CD14-positive monocyte (primary cell): ENCODE measurements around the gene CARMIL1. TPM values are rescaled to one million over a fixed set of nuclear protein-coding genes. Genes with fewer than 3 reads are reported as not detected.

Experiments
- DNase-seq, 3 donors: peaks; one replicate each; pipeline ENCODE4 v3.0.0-alpha.2; 2011 to 2022
- H2AFZ ChIP-seq: 2 replicates; pipeline ENCODE4 v1.6.0; 2012; ENCODE audit warnings: mild to moderate bottlenecking, low read depth, low read length, inconsistent platforms; ENCODE audit not compliant: insufficient read depth, poor library complexity, severe bottlenecking
- H3K27ac ChIP-seq, 2 donors: 1 replicate in 1 of 2; 2 replicates in 1 of 2; pipeline ENCODE4 v1.5.1; 2012 to 2013; ENCODE audit warnings: low read length in 2 of 2, control low read depth in 1 of 2, inconsistent platforms in 1 of 2, low read depth in 1 of 2, mild to moderate bottlenecking in 1 of 2
- H3K27me3 ChIP-seq, 2 donors: one replicate each; pipeline versions ENCODE4 v1.6.0 to v1.6.1; 2011 to 2013; ENCODE audit warnings: low read length in 2 of 2; ENCODE audit not compliant: control insufficient read depth in 2 of 2, insufficient read depth in 2 of 2
- H3K36me3 ChIP-seq, 2 donors: replicated peaks in 1 of 2; 1 replicate in 1 of 2; 2 replicates in 1 of 2; pipeline versions ENCODE4 v1.5.1 to v1.6.1; 2012 to 2013; ENCODE audit warnings: low read length in 2 of 2, control low read depth in 1 of 2, inconsistent platforms in 1 of 2, mild to moderate bottlenecking in 1 of 2; ENCODE audit not compliant: insufficient read depth in 2 of 2, control insufficient read depth in 1 of 2
- H3K4me1 ChIP-seq, 2 donors: 1 replicate in 1 of 2; 2 replicates in 1 of 2; pipeline versions ENCODE4 v1.5.1 to v1.6.1; 2012 to 2013; ENCODE audit warnings: low read length in 2 of 2, control low read depth in 1 of 2, inconsistent platforms in 1 of 2, mild to moderate bottlenecking in 1 of 2, moderate library complexity in 1 of 2; ENCODE audit not compliant: insufficient read depth in 2 of 2, control insufficient read depth in 1 of 2
- H3K4me2 ChIP-seq: replicated peaks from 2 replicates; pipeline ENCODE3; 2012; ENCODE audit warnings: low read length, moderate library complexity, mild to moderate bottlenecking; ENCODE audit not compliant: poor library complexity, severe bottlenecking; ENCODE audit errors: extremely low read depth
- H3K4me3 ChIP-seq, 3 experiments: fragments of 200-600 bp in 1 of 3; sonication (generic) in 1 of 3; replicated peaks in 1 of 3; 1 replicate in 2 of 3; 2 replicates in 1 of 3; pipeline ENCODE4 v1.5.1; 2011 to 2013; ENCODE audit warnings: low read length in 3 of 3, mild to moderate bottlenecking in 3 of 3, control low read depth in 2 of 3, low read depth in 2 of 3, inconsistent platforms in 1 of 3, moderate library complexity in 1 of 3
- H3K79me2 ChIP-seq: 2 replicates; pipeline ENCODE4 v1.6.0; 2012; ENCODE audit warnings: mild to moderate bottlenecking, control low read depth, inconsistent platforms, low read length, moderate library complexity; ENCODE audit not compliant: insufficient read depth
- H3K9ac ChIP-seq: 2 replicates; pipeline ENCODE4 v1.6.0; 2017; ENCODE audit warnings: low read length, mild to moderate bottlenecking; ENCODE audit not compliant: insufficient read depth, poor library complexity, severe bottlenecking
- H3K9me3 ChIP-seq, 2 donors: replicated peaks in 1 of 2; 1 replicate in 1 of 2; 2 replicates in 1 of 2; pipeline versions ENCODE4 v1.5.1 to v1.6.1; 2012 to 2013; ENCODE audit warnings: low read length in 2 of 2, control low read depth in 1 of 2; ENCODE audit not compliant: control insufficient read depth in 1 of 2, insufficient read depth in 1 of 2
- H4K20me1 ChIP-seq: 2 replicates; pipeline ENCODE4 v1.6.0; 2012; ENCODE audit warnings: mild to moderate bottlenecking, low read length, control low read depth, moderate library complexity; ENCODE audit not compliant: insufficient read depth
- H3K27ac Mint-ChIP-seq, 7 donors: one replicate each; pipeline ENCODE4 v1.8.0; 2020; ENCODE audit warnings: mild to moderate bottlenecking in 7 of 7, mixed read lengths in 7 of 7, moderate library complexity in 6 of 7, inconsistent platforms in 2 of 7
- H3K27me3 Mint-ChIP-seq, 3 donors: one replicate each; pipeline ENCODE4 v1.8.0; 2021 to 2022; ENCODE audit warnings: low read depth in 3 of 3, mild to moderate bottlenecking in 3 of 3, mixed read lengths in 3 of 3, moderate library complexity in 3 of 3, inconsistent platforms in 1 of 3
- H3K36me3 Mint-ChIP-seq, 2 donors: one replicate each; pipeline ENCODE4 v1.8.0; 2020; ENCODE audit warnings: mixed read lengths in 2 of 2, inconsistent platforms in 1 of 2, mild to moderate bottlenecking in 1 of 2
- H3K4me1 Mint-ChIP-seq: one replicate; pipeline ENCODE4 v1.8.0; 2020; ENCODE audit warnings: mild to moderate bottlenecking, mixed read lengths
- H3K4me3 Mint-ChIP-seq, 2 donors: one replicate each; pipeline ENCODE4 v1.8.0; 2020; ENCODE audit warnings: mild to moderate bottlenecking in 2 of 2, mixed read lengths in 2 of 2, moderate library complexity in 1 of 2
- H3K9me3 Mint-ChIP-seq, 7 donors: one replicate each; pipeline ENCODE4 v1.8.0; 2020 to 2022; ENCODE audit warnings: mixed read lengths in 7 of 7, mild to moderate bottlenecking in 6 of 7, moderate library complexity in 6 of 7, inconsistent platforms in 2 of 7
- CTCF ChIP-seq: fragments of 200-600 bp; IDR thresholded peaks from one replicate; pipeline ENCODE4 v1.8.0; 2022; ENCODE audit warnings: antibody characterized with exemption, mild to moderate bottlenecking
- WGBS: methylation state at CpG from one replicate; pipeline ENCODE4 v1.1.5; 2013; ENCODE audit warnings: missing lambda C conversion rate; ENCODE audit not compliant: insufficient coverage; 5-methylcytosine and 5-hydroxymethylcytosine counted together
- intact Hi-C, 2 donors: fragments of 100-400 bp; cut with micrococcal nuclease; formaldehyde crosslinking; loops; one replicate each; pipeline versions ENCODE4 v1.15.0 to v1.15.1; 2023
- polyA plus RNA-seq, 3 donors: library from polyadenylated mRNA; depleted of rRNA in 1 of 3; unstranded in 2 of 3; stranded (reverse) in 1 of 3; fragments of 300-500 nt in 2 of 3; fragments of >200 nt in 1 of 3; fragmentation: Illumina TruSeq in 2 of 3; gene quantifications; 1 replicate in 2 of 3; 2 replicates in 1 of 3; pipeline ENCODE4 v1.2.3, GENCODE V29; 2012 to 2021

The CARMIL1 gene
- polyA plus RNA-seq, 3 donors: 0.30 to 0.49 (median 0.41) TPM

- Histone ChIP-seq H3K9ac (no peak overlapping the region), H3K27ac (no peak overlapping the region), H4K20me1 (no peaks in the 10 kb centered on the region), H2AFZ (no peak overlapping the region), H3K36me3 (no peaks in the 10 kb centered on the region), H3K9me3 (no peaks in the 10 kb centered on the region), H3K27me3 (no peaks in the 10 kb centered on the region), H3K4me3 (no peak overlapping the region), H3K4me2 (no peak overlapping the region), H3K79me2 (no peaks in the 10 kb centered on the region), H3K4me1 (no peaks in the 10 kb centered on the region)
- 100% methylated on average over 1 of the region's 3 CpGs for WGBS
- H3K4me3 Mint-ChIP-seq: no peak overlapping the region
- no peaks in the 10 kb centered on the region for H3K36me3 Mint-ChIP-seq
- no peak overlapping the region for H3K27ac Mint-ChIP-seq
- H3K27me3 Mint-ChIP-seq: no peaks in the 10 kb centered on the region
- no peak for TF ChIP-seq CTCF
- no peaks in the 10 kb centered on the region for H3K4me1 Mint-ChIP-seq
- no peak for DNase-seq
- intact Hi-C loops: no loop called here
- H3K9me3 Mint-ChIP-seq: peaks cover 0 to 6% (median 2%) of the 10 kb centered on the region in 7 donors
These were observed 307.8 kb downstream of the CARMIL1 start for GRCh38 chr6:25586927-25587326.

- Histone ChIP-seq H3K4me1 (no peaks in the 10 kb centered on the region), H3K4me3 (no peak overlapping the region), H3K27me3 (no peaks in the 10 kb centered on the region), H3K4me2 (no peak overlapping the region), H3K27ac (no peak overlapping the region), H3K79me2 (no peaks in the 10 kb centered on the region), H4K20me1 (no peaks in the 10 kb centered on the region), H3K9me3 (no peaks in the 10 kb centered on the region), H3K9ac (no peak overlapping the region), H2AFZ (no peak overlapping the region), H3K36me3 (no peaks in the 10 kb centered on the region)
- no peaks in the 10 kb centered on the region for H3K27me3 Mint-ChIP-seq
- TF ChIP-seq CTCF: no peak
- H3K9me3 Mint-ChIP-seq: peaks cover 0 to 6% (median 2%) of the 10 kb centered on the region in 7 donors
- H3K4me3 Mint-ChIP-seq: no peak overlapping the region
- H3K4me1 Mint-ChIP-seq: no peaks in the 10 kb centered on the region
- no peaks in the 10 kb centered on the region for H3K36me3 Mint-ChIP-seq
- no peak overlapping the region for H3K27ac Mint-ChIP-seq
- DNase-seq: no peak
- intact Hi-C loops: no loop called here
- 100% methylated on average over 4 of the region's 5 CpGs for WGBS
These were observed 311.8 kb downstream of the CARMIL1 start for GRCh38 chr6:25590986-25591385.
